ENCODE data around the gene SMAD6.

The SMAD6 gene

GRCh38 chr15:66803749-66804148, 101.7 kb downstream of the SMAD6 start:
- H3K4me3 ChIP-seq (ENCODE audit: low read depth, low read length), result no peak overlapping the region

DNA sequence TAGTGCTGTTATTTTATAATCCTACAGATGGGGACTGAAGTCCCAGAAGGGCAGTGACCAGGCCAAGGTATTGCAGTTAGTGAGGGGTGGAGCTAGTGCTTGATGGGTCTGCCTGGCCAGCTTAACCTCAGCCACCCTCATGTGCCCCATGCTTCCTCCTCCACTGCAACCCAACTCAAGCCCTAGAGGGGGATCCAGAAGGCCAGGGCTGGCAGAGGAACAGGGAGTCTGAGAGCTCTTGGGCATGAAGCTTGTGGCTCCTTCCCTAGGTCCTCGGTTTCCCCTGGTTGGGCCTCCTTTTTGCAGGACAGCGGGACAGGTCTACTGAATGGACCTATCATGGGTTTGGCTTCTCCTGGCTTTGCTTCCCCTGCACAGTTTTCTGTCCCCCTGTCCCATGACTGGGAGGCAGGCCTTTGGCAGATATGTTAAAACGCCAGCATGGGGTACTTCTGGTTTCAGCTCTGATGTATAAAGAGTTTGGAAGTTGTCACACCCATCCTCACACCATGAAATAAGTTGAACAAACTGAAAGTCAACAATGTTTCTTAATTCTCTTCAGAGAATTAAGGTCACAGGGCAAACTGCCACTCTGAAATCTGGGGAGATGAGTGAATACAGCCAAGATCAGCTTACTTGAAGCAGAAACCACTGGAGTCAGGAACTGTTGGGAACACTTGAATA, 103.3 kb downstream of the SMAD6 start:
- no peak for TF ChIP-seq CTCF (IDR thresholded peaks at IDR 0.05; ENCODE audit: insufficient read depth, low read depth, low read length, missing control alignments)
- no peak overlapping the region for H3K4me3 ChIP-seq (ENCODE audit: low read depth, low read length)
- no peak for DNase-seq (ENCODE audit: low read depth)

More at GRCh38 chr15:66803749-66804148, 101.7 kb downstream of the SMAD6 start:
- TF ChIP-seq CTCF (IDR thresholded peaks at IDR 0.05; ENCODE audit: insufficient read depth, low read depth, low read length, missing control alignments), result no peak
- no peak for DNase-seq (ENCODE audit: low read depth)

- no peak for TF ChIP-seq CTCF (IDR thresholded peaks at IDR 0.05; ENCODE audit: insufficient read depth, low read depth, low read length, missing control alignments)
- DNase-seq (ENCODE audit: low read depth), result no peak
- H3K4me3 ChIP-seq (ENCODE audit: low read depth, low read length), result no peak overlapping the region
These were observed 106.3 kb downstream of the SMAD6 start for GRCh38 chr15:66808181-66808824.

DNA sequence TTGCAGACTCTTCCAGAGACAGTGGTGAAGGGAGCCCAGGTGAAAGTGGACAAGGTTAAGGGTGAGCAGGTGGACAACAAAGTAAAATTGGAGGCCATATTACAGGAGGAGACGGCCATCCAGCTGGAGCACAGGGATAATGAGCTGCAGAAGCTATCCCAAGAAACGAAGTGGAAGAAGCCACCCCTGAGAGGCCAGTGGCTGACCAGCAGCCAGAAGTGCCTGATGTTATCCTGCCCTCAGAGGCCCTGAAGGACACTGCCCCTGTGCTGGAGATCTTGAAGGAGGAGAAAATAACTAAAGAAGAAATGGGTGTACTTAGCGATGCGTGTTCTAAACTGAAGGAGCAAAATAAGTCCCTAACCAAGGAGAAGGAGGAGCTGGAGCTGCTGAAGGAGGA, 107.6 kb downstream of the SMAD6 start:
- no peak for TF ChIP-seq CTCF (IDR thresholded peaks at IDR 0.05; ENCODE audit: insufficient read depth, low read depth, low read length, missing control alignments)
- DNase-seq (ENCODE audit: low read depth), result no peak
- H3K4me3 ChIP-seq (ENCODE audit: low read depth, low read length), result no peak overlapping the region

- H3K4me3 ChIP-seq (ENCODE audit: low read depth, low read length), result no peak overlapping the region
- no peak for TF ChIP-seq CTCF (IDR thresholded peaks at IDR 0.05; ENCODE audit: insufficient read depth, low read depth, low read length, missing control alignments)
- no peak for DNase-seq (ENCODE audit: low read depth)
These were observed 113.3 kb downstream of the SMAD6 start for GRCh38 chr15:66815318-66815717.

DNA sequence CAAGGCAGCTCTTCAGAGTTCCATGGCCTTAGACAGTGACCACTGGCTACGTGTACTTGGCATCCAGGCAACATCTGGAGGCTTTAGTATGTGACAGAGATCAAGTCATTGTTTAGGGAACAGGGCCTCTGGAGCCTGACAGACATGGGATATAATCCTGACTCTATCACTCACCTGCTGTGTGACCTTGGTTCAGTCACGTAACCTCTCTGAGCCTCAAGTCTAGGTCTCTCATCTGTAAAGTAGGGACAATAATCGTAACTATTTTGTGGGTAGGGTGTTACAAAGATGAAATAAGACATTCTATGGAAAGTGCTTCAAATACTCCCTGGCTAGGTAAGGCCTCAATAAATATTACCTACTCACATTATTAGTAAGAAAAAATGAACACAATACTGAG, 114.2 kb downstream of the SMAD6 start:
- no peak for TF ChIP-seq CTCF (IDR thresholded peaks at IDR 0.05; ENCODE audit: insufficient read depth, low read depth, low read length, missing control alignments)
- no peak for DNase-seq (ENCODE audit: low read depth)
- no peak overlapping the region for H3K4me3 ChIP-seq (ENCODE audit: low read depth, low read length)

All from GM12865 (cell line).